IMR-90 (cell line): ENCODE results near the gene URM1.

ENCODE experiments used
- CTCF ChIP-seq: conservative IDR thresholded peaks from 2 replicates; pipeline ENCODE4 v1.5.1; 2012; ENCODE audit warnings: mild to moderate bottlenecking, low read depth, low read length, improper control_type of control experiment
- MXI1 ChIP-seq: IDR thresholded peaks from 2 replicates; pipeline ENCODE4 v1.6.1; 2012; ENCODE audit warnings: low read depth, mild to moderate bottlenecking, low read length, moderate library complexity, borderline replicate concordance
- POLR2A ChIP-seq: IDR thresholded peaks from 2 replicates; pipeline ENCODE4 v1.6.1; 2012; ENCODE audit warnings: mild to moderate bottlenecking, low read depth, low read length
- RCOR1 ChIP-seq: IDR thresholded peaks from 2 replicates; pipeline ENCODE4 v1.6.1; 2012; ENCODE audit warnings: mild to moderate bottlenecking, low read length, improper control_type of control experiment; ENCODE audit not compliant: insufficient replicate concordance
- RFX5 ChIP-seq: IDR thresholded peaks from 2 replicates; pipeline ENCODE4 v1.8.0; 2012; ENCODE audit warnings: low read depth, mild to moderate bottlenecking, low read length, moderate library complexity
- SMC3 ChIP-seq: fragments of 150-350 bp; IDR thresholded peaks from 2 replicates; pipeline ENCODE4 v1.6.1; 2016; ENCODE audit warnings: low read depth, mild to moderate bottlenecking, antibody characterized with exemption, low read length, moderate library complexity
- USF2 ChIP-seq: fragments of 150-350 bp; IDR thresholded peaks from 2 replicates; pipeline ENCODE4 v1.6.1; 2017; ENCODE audit warnings: mild to moderate bottlenecking, antibody characterized with exemption, low read length, low read depth

- TF ChIP-seq POLR2A (no peak), RCOR1 (no peak), MXI1 (no peak), CTCF (no peak), USF2 (no peak), RFX5 (no peak), SMC3 (no peak)
These were observed 34.1 kb downstream of the URM1 start for GRCh38 chr9:128405077-128405779.
